Measurements from ENCODE around the gene CNOT9. TPM values are rescaled to one million over a fixed set of nuclear protein-coding genes. Genes with fewer than 3 reads are reported as not detected.

CNOT9 gene
- total RNA-seq, 1 donor from 2014 or later = 20.0 TPM

GRCh38 chr2:218577482-218578220 is 9.0 kb downstream of the CNOT9 start:
- DNase-seq (ENCODE audit: low spot score) = no peak

GRCh38 chr2:218578272-218578877 is 9.7 kb downstream of the CNOT9 start:
- no peak for DNase-seq (ENCODE audit: low spot score)

GRCh38 chr2:218582076-218582475 is 13.4 kb downstream of the CNOT9 start:
- DNase-seq (ENCODE audit: low spot score) = no peak

DNA sequence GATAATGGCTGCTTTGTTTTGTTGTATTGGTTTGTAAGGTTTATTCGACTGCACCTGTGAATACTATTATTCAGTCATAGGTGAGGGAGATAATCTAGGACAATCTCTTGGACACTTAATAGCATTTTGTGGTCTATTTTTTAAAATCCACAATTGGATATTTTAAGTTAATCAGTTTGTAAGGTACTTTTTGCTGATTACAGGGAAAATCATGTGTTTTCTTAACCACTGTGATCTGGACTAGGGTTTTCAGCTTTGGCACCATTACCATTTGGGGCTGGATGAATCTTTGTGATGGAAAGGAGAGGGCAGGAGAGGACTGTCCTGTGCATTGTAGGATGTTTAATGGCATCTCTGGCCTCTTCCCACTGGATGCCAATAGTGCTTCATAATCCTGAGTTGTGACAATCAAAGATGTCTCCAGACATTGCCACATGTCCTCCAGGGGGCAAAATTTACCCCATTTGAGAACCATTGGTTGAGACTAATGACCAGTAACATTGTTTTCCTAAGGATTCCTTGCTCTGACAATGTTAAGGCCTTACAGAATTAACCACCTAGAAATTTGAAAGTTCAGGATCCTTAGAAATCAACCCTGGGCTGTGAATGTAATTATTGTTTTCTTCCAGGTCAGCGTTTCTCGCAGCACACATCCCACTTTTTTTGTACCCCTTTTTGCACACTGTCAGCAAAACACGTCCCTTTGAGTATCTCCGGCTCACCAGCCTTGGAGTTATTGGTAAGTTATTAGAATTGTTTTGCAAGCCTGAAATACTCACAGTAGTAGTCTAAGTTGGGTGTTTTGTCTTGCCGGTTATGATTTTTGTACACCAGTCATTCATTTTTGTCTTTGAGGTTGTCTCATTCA is 15.6 kb downstream of the CNOT9 start:
- no peak for DNase-seq (ENCODE audit: low spot score)

GRCh38 chr2:218585541-218585940 is 16.9 kb downstream of the CNOT9 start:
- DNase-seq (ENCODE audit: low spot score) = no peak

GRCh38 chr2:218605432-218605831 is 36.8 kb downstream of the CNOT9 start:
- DNase-seq (ENCODE audit: low spot score) = peak; percentile 20

- DNase-seq (ENCODE audit: low spot score) = peak; percentile 85
Observed at GRCh38 chr2:218607436-218608115, 38.9 kb downstream of the CNOT9 start, which contains the start of gene PLCD4. TSS of gene PLCD4 (plus strand) at chr2:218607899. CDS start at chr2:218615740, 7,841 bp downstream.

- DNase-seq (ENCODE audit: low spot score) = no peak
Observed at GRCh38 chr2:218615868-218616315, 47.3 kb downstream of the CNOT9 start.

GRCh38 chr2:218618102-218618860 is 49.6 kb downstream of the CNOT9 start:
- no peak for DNase-seq (ENCODE audit: low spot score)

GRCh38 chr2:218621007-218621406 is 52.4 kb downstream of the CNOT9 start:
- no peak for DNase-seq (ENCODE audit: low spot score)

DNA sequence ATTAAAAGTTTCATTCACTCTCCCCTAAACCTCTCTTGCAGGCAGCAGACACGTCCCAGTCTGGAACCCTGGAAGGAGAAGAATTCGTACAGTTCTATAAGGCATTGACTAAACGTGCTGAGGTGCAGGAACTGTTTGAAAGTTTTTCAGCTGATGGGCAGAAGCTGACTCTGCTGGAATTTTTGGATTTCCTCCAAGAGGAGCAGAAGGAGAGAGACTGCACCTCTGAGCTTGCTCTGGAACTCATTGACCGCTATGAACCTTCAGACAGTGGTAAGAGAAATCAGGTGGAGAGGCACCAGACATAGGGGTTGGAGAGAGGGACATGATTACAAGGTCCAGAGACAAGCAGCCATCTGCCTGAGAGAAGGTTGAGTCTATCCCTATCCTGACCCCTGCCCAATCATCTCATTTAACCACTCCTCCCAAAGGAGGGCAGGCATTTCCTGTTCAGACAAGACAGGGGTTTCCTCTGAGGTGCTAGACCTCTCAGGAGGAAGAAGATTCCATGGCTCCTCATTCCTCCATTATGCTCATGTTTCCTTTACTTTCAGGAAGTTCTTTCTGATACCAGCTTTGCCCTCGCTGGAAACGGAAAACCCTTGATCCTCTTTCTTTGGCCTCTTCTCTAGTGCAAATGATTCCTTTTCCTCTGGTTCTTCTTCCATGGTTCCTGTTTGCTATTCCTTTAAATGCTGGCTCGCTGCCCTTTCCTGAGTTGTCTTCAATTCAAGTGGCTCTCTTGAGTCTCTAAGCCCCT is 54.1 kb downstream of the CNOT9 start:
- DNase-seq (ENCODE audit: low spot score) = no peak

DNA sequence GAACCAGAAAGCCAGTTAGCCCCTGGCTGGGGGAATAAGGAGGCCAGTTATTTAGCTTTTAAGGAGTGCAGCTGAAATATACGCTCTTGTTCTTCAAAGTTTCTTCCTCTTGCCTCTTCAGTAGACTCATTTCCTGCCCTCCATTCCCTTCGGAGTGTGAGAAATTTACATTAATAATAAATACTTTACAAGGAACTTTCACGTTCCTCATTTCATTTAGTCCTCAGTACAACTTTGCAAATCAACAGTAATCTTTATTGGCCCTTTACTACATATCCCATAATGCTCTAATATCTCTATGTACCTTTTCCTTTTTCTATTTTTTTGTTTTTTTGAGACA is 54.7 kb downstream of the CNOT9 start:
- no peak for DNase-seq (ENCODE audit: low spot score)

DNA sequence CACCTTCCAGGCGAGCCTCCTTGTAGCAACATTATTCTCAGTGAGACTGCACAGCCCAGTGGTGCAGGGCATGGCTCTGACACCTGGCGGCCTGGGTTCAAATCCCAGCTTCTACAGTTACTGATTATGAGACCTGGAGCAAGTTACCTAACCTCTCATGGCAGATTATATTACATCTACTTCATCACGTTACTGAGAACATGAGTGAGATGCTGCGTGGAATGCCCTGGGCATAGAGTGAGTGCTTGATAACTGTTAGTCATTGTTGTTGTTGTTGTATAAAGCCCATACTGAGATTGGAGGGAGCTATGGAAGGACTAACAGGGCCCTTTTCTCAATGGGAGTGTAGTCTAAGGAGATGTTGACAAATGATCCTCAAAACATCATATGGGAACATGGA is 57.7 kb downstream of the CNOT9 start:
- no peak for DNase-seq (ENCODE audit: low spot score)

DNA sequence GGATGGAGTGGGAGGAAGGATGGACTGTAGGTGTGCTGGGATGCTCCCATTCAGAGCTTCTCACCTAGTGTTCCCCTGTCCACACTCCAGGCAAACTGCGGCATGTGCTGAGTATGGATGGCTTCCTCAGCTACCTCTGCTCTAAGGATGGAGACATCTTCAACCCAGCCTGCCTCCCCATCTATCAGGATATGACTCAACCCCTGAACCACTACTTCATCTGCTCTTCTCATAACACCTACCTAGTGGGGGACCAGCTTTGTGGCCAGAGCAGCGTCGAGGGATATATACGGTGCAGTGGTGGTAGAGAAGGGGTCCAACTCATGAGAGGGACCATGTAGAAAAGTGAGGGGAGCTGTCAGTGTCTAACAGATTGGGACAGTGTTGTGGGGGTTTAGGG is 59.3 kb downstream of the CNOT9 start:
- no peak for DNase-seq (ENCODE audit: low spot score)

GRCh38 chr2:218631837-218632236 is 63.2 kb downstream of the CNOT9 start:
- DNase-seq (ENCODE audit: low spot score) = no peak

- no peak for DNase-seq (ENCODE audit: low spot score)
Observed at GRCh38 chr2:218635719-218636118, 67.1 kb downstream of the CNOT9 start.

DNA sequence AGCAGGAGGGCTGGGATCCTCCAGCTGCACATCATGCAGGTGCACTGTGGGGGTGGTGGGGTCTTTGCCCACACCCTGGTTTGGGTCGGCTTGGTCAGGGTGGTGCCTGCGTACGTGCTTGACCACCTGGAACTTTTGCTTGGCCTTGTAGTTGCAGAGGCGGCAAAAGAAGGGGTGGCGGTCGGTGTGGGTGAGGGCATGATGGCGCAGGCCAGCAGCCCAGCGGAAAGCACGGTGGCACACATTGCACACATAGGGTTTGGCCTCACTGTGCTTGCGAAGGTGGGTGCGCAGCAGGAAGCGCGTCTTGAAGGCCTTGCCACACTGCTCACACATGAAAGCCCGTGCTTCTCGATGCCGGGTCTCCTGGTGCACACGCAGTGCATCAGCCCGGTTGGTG is 69.7 kb downstream of the CNOT9 start:
- no peak for DNase-seq (ENCODE audit: low spot score)

GRCh38 chr2:218642121-218642656 is 73.5 kb downstream of the CNOT9 start:
- no peak for DNase-seq (ENCODE audit: low spot score)

DNA sequence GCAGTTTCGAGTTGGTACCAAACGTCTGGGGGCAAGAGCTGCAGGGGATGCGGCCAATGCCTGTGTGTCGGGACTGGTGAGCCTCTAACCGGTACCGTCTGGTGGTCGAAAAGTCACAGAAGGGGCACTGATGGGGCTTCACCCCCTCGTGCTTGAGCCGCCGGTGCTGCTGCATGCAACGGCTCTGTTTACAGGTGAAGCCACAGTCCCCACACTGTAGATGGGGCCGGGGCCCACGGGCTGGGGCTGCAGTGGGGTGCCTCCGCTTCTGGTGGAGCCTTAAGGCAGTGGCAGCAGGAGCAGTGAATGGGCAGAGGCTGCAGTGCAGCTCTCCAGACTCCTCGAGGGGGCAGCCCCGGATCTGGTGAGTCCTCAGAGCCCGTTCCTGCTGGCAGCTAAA is 74.1 kb downstream of the CNOT9 start:
- DNase-seq (ENCODE audit: low spot score) = no peak

DNA sequence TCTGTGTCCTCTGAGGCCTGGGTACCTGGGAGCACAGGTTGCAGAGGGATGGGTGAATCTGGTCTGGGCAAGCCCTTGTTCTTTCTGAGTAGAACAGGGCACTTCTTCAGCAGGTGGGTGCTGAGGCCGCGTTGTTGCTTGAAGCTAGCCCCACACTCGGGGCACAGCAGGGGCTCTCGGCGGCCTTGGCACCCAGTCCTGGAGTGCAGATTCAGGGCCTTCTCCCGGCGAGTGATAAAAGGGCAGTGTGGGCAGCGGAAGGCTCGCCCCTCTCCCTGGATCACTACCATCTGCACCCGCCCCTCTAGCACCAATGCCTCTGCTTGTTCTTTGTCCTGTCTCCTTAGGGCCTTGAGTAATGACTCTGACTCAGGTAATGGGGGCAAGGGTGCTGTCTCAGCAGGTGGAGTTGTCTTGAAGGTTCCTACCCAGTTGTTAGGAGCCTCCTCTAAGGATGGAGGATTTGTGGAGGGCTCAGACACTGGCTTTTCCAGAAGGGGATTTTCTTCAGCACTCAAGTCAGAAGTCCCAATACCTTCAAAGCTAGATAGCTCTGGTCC is 75.2 kb downstream of the CNOT9 start:
- DNase-seq (ENCODE audit: low spot score) = no peak

Data from umbilical cord (tissue), 2 donors.